ENCODE results near the gene CYP2B6.
"Not testable (repeated sequence)": the region's sequence is repeated elsewhere in the genome, so short reads cannot be mapped to it uniquely, and the experiment has no call there.

CYP2B6 gene

GRCh38 chr19:41045095-41045494 is 54.0 kb downstream of the CYP2B6 start:
- not testable (repeated sequence) for H3K27me3 ChIP-seq (ENCODE audit: control insufficient read depth, insufficient read depth, low read length); H3K4me1 ChIP-seq (ENCODE audit: control insufficient read depth, low read depth, low read length); H3K9me3 ChIP-seq (ENCODE audit: control insufficient read depth, low read depth, low read length); H3K27ac ChIP-seq (ENCODE audit: low read length); H3K4me3 ChIP-seq (ENCODE audit: low read length); H3K36me3 ChIP-seq (ENCODE audit: control insufficient read depth, low read depth, low read length); H3K9ac ChIP-seq (ENCODE audit: low read length)

GRCh38 chr19:41050426-41050825 is 59.3 kb downstream of the CYP2B6 start:
- no peak overlapping the region for H3K4me3 ChIP-seq (ENCODE audit: low read length)
- no peak overlapping the region for H3K27ac ChIP-seq (ENCODE audit: low read length)
- H3K4me1 ChIP-seq (ENCODE audit: control insufficient read depth, low read depth, low read length): no peaks in the 10 kb centered on the region
- H3K36me3 ChIP-seq (ENCODE audit: control insufficient read depth, low read depth, low read length): no peaks in the 10 kb centered on the region
- no peaks in the 10 kb centered on the region for H3K27me3 ChIP-seq (ENCODE audit: control insufficient read depth, insufficient read depth, low read length)
- H3K9me3 ChIP-seq (ENCODE audit: control insufficient read depth, low read depth, low read length): no peaks in the 10 kb centered on the region
- H3K9ac ChIP-seq (ENCODE audit: low read length): no peak overlapping the region

- H3K9me3 ChIP-seq (ENCODE audit: control insufficient read depth, low read depth, low read length); H3K36me3 ChIP-seq (ENCODE audit: control insufficient read depth, low read depth, low read length); H3K4me1 ChIP-seq (ENCODE audit: control insufficient read depth, low read depth, low read length); H3K4me3 ChIP-seq (ENCODE audit: low read length); H3K27ac ChIP-seq (ENCODE audit: low read length); H3K27me3 ChIP-seq (ENCODE audit: control insufficient read depth, insufficient read depth, low read length); H3K9ac ChIP-seq (ENCODE audit: low read length): not testable (repeated sequence)
Observed at GRCh38 chr19:41052162-41052561, 61.1 kb downstream of the CYP2B6 start.

- H3K27me3 ChIP-seq (ENCODE audit: control insufficient read depth, insufficient read depth, low read length); H3K4me1 ChIP-seq (ENCODE audit: control insufficient read depth, low read depth, low read length); H3K4me3 ChIP-seq (ENCODE audit: low read length); H3K27ac ChIP-seq (ENCODE audit: low read length); H3K9ac ChIP-seq (ENCODE audit: low read length); H3K9me3 ChIP-seq (ENCODE audit: control insufficient read depth, low read depth, low read length); H3K36me3 ChIP-seq (ENCODE audit: control insufficient read depth, low read depth, low read length): not testable (repeated sequence)
Observed at GRCh38 chr19:41053331-41053730, 62.2 kb downstream of the CYP2B6 start.

DNA sequence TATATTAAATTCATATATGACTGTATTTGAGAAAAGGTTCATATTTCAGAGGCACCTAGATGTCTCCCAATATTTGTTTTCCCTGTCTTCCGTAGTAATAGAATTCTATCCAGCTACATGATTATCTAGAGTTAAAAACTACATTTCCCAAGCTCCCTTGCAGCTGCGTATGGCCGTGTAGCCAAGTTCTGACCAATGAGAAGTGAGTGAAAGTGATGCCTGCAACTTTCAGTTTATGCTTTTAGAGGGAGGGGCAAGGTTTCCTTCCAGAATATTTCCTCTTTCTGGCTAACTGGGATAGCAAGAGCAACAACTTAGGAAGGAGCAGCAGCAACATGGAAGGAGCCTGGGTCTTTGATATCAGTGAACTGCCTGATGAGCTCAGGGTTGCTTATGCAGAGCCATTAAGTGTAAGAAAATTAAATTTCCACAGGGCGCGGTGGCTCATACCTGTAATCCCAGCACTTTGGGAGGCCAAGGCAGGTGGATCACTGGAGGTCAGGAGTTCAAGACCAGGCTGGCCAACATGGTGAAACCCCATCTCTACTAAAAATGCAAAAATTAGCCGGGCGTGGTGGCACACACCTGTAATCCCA is 74.0 kb downstream of the CYP2B6 start:
- Histone ChIP-seq H3K36me3 (ENCODE audit: control insufficient read depth, low read depth, low read length) (no peaks in the 10 kb centered on the region), H3K9me3 (ENCODE audit: control insufficient read depth, low read depth, low read length) (no peaks in the 10 kb centered on the region), H3K27ac (ENCODE audit: low read length) (no peak overlapping the region), H3K9ac (ENCODE audit: low read length) (no peak overlapping the region), H3K27me3 (ENCODE audit: control insufficient read depth, insufficient read depth, low read length) (no peaks in the 10 kb centered on the region), H3K4me3 (ENCODE audit: low read length) (no peak overlapping the region), H3K4me1 (ENCODE audit: control insufficient read depth, low read depth, low read length) (no peaks in the 10 kb centered on the region)
